NT2/D1 (cell line): ENCODE measurements around the gene NFAM1.

ENCODE experiments used
- DNase-seq: peaks from one replicate; pipeline ENCODE4 v3.0.0-alpha.2; 2011; ENCODE audit warnings: low read depth, low spot score
- H3K27me3 ChIP-seq: 2 replicates; pipeline ENCODE4 v1.6.0; 2011; ENCODE audit warnings: mild to moderate bottlenecking; ENCODE audit not compliant: insufficient read length, insufficient read depth
- H3K36me3 ChIP-seq: 2 replicates; pipeline ENCODE4 v1.6.1; 2011; ENCODE audit warnings: mild to moderate bottlenecking, low read length, mixed read lengths; ENCODE audit not compliant: insufficient read depth, insufficient read length
- H3K4me1 ChIP-seq: 2 replicates; pipeline ENCODE4 v1.5.1; 2011; ENCODE audit not compliant: insufficient read depth, insufficient read length
- H3K4me3 ChIP-seq: 2 replicates; pipeline ENCODE4 v1.5.1; 2011; ENCODE audit warnings: low read depth; ENCODE audit not compliant: insufficient read length
- H3K9ac ChIP-seq: 2 replicates; pipeline ENCODE4 v1.6.0; 2011; ENCODE audit warnings: low read depth; ENCODE audit not compliant: insufficient read length
- H3K9me3 ChIP-seq: 2 replicates; pipeline ENCODE4 v1.5.1; 2011; ENCODE audit warnings: mild to moderate bottlenecking, low read length; ENCODE audit not compliant: insufficient read depth
- SUZ12 ChIP-seq: IDR thresholded peaks from 2 replicates; pipeline ENCODE4 v1.6.1; 2011; ENCODE audit not compliant: insufficient read length, insufficient read depth; ENCODE audit errors: extremely low read depth
- YY1 ChIP-seq: IDR thresholded peaks from 2 replicates; pipeline ENCODE4 v1.6.1; 2011; ENCODE audit not compliant: insufficient read length, insufficient read depth
- ZNF274 ChIP-seq: IDR thresholded peaks from 2 replicates; pipeline ENCODE4 v1.6.1; 2011; ENCODE audit warnings: mild to moderate bottlenecking, low read depth, low read length

NFAM1 gene

GRCh38 chr22:42462016-42462415, 29.8 kb upstream of the NFAM1 start:
- H3K9ac ChIP-seq: no peak overlapping the region
- H3K4me3 ChIP-seq: no peak overlapping the region
- TF ChIP-seq ZNF274: no peak
- TF ChIP-seq YY1: no peak
- TF ChIP-seq SUZ12: no peak
- no peaks in the 10 kb centered on the region for H3K36me3 ChIP-seq
- peaks cover 6% of the 10 kb centered on the region for H3K27me3 ChIP-seq
- no peaks in the 10 kb centered on the region for H3K4me1 ChIP-seq
- DNase-seq: no peak
- H3K9me3 ChIP-seq: no peaks in the 10 kb centered on the region

DNA sequence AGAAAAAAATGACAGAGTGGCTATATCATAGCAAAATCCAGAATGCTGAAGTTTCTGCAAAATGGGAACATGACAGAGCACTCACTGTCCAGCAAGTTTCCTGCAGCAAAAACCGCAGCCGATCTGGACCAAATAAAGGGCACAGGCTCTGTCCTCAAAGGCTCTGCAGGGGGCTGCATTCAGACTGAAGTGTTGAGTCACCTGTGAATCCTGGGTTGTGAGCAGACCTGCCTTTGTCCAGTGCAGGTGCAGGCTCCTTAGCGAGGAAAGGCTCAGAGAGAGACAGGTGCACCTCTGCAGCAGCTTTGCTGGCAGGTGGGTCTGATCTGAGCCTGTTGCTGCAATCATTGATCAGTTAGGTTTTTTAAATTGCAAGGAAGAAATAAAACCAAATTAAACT, 29.3 kb upstream of the NFAM1 start:
- H3K4me3 ChIP-seq: no peak overlapping the region
- H3K36me3 ChIP-seq: no peaks in the 10 kb centered on the region
- no peak for TF ChIP-seq SUZ12
- no peak for TF ChIP-seq ZNF274
- H3K4me1 ChIP-seq: no peaks in the 10 kb centered on the region
- DNase-seq: no peak
- no peaks in the 10 kb centered on the region for H3K9me3 ChIP-seq
- no peak overlapping the region for H3K9ac ChIP-seq
- peaks cover 6% of the 10 kb centered on the region for H3K27me3 ChIP-seq

- TF ChIP-seq SUZ12: no peak
- no peak for TF ChIP-seq YY1
- TF ChIP-seq ZNF274: no peak
- DNase-seq: no peak
- H3K36me3 ChIP-seq: no peaks in the 10 kb centered on the region
- H3K9ac ChIP-seq: no peak overlapping the region
- peaks cover 6% of the 10 kb centered on the region for H3K27me3 ChIP-seq
- no peaks in the 10 kb centered on the region for H3K4me1 ChIP-seq
- no peaks in the 10 kb centered on the region for H3K9me3 ChIP-seq
- no peak overlapping the region for H3K4me3 ChIP-seq
Observed at GRCh38 chr22:42459287-42460063, 27.3 kb upstream of the NFAM1 start.

GRCh38 chr22:42452916-42453315, 20.7 kb upstream of the NFAM1 start:
- Histone ChIP-seq H3K4me1 (no peaks in the 10 kb centered on the region), H3K27me3 (no peaks in the 10 kb centered on the region), H3K4me3 (no peak overlapping the region), H3K9ac (no peak overlapping the region), H3K9me3 (no peaks in the 10 kb centered on the region), H3K36me3 (no peaks in the 10 kb centered on the region)
- no peak for DNase-seq
- TF ChIP-seq SUZ12: no peak
- TF ChIP-seq ZNF274: no peak
- no peak for TF ChIP-seq YY1

DNA sequence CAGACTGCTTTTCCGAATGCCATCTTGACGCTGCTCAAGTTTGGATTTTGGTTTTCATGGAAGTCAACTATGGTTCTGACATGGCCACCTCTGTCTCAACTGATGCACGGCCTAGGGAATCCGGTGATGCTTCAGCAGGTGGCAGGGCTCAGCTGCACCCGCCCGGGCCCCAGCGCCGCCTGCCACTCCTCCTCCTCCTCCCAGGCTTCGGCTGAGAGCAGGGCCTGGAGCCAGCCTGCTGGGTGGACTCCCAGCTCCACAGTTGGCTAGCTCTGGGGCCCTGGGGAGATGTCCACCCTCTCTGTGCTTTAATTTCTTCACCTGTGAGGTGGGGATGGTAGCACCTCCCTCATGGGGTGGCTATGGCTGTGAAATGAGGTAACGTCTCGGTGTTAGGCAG, 20.3 kb upstream of the NFAM1 start:
- no peaks in the 10 kb centered on the region for H3K27me3 ChIP-seq
- H3K36me3 ChIP-seq: no peaks in the 10 kb centered on the region
- TF ChIP-seq SUZ12 (no peak), YY1 (no peak), ZNF274 (no peak)
- no peaks in the 10 kb centered on the region for H3K4me1 ChIP-seq
- no peak overlapping the region for H3K9ac ChIP-seq
- DNase-seq: no peak
- H3K4me3 ChIP-seq: no peak overlapping the region
- no peaks in the 10 kb centered on the region for H3K9me3 ChIP-seq

DNA sequence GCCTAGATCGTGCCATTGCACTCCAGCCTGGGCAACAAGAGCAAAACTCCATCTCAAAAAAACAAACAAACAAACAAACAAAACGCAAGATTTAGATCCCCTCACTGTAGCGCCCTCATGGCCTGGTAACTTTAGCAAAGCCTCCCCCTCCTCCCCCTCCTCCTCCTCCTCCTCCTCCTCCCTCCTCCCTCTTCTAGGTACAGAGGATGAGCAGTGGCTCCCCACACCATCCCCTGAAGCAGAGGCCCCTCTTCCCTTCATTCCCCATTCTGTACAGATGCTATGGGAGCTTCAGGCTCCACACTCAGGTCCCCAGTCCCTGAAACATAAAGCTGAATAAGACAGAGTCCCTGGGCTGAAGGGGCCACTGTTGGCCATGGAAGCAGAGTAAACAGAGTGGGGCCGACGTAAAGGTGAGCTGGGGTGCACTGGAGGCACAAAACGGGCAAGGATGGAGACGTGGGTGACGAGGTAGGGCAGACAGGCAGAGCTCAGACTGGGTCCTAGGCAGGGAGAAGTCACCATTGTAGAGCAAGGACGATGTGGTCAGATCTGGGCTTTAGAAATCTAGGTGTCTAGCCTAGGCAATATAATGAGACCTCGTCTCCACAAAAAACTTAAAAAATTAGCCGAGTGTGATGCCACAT, 19.4 kb upstream of the NFAM1 start:
- no peak overlapping the region for H3K9ac ChIP-seq
- H3K9me3 ChIP-seq: no peaks in the 10 kb centered on the region
- no peaks in the 10 kb centered on the region for H3K4me1 ChIP-seq
- no peak for DNase-seq
- H3K27me3 ChIP-seq: no peaks in the 10 kb centered on the region
- H3K4me3 ChIP-seq: no peak overlapping the region
- no peak for TF ChIP-seq YY1
- no peak for TF ChIP-seq SUZ12
- no peak for TF ChIP-seq ZNF274
- no peaks in the 10 kb centered on the region for H3K36me3 ChIP-seq

DNA sequence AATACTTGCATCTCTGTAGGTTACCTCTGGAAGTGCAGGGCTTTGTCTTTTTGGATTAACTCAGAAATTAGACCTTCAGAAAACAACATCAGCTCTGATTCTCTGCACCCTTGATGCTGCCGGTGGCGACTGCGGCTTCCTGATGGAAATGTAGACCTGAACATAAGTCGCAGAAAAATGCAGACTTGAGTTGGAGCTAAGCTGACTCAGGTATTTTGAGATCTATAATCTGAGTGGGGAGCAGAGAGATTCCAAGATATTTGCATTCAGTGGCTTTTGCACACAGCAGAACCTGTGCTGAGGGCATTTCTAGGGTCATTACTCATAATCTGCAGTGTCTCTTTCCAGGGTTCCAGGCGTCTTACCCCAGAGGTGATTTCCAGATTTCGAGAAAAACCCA, 18.7 kb upstream of the NFAM1 start:
- DNase-seq: no peak
- TF ChIP-seq ZNF274 (no peak), SUZ12 (no peak), YY1 (no peak)
- Histone ChIP-seq H3K9me3 (no peaks in the 10 kb centered on the region), H3K27me3 (peaks cover under 1% of the 10 kb centered on the region), H3K4me3 (no peak overlapping the region), H3K36me3 (no peaks in the 10 kb centered on the region), H3K4me1 (no peaks in the 10 kb centered on the region), H3K9ac (no peak overlapping the region)
